Activated naive CD8-positive, alpha-beta T cell (primary cell): Measurements from ENCODE around the gene TENM3.

ENCODE experiments used
- H3K27ac Mint-ChIP-seq: one replicate; pipeline ENCODE4 v1.8.0; 2021; ENCODE audit warnings: mixed read lengths
- H3K27me3 Mint-ChIP-seq: one replicate; pipeline ENCODE4 v1.8.0; 2021; ENCODE audit warnings: mixed read lengths
- H3K36me3 Mint-ChIP-seq: one replicate; pipeline ENCODE4 v1.8.0; 2021; ENCODE audit warnings: mixed read lengths
- H3K4me1 Mint-ChIP-seq: one replicate; pipeline ENCODE4 v1.8.0; 2021; ENCODE audit warnings: low read depth, mixed read lengths
- H3K4me3 Mint-ChIP-seq: one replicate; pipeline ENCODE4 v1.8.0; 2021; ENCODE audit warnings: mild to moderate bottlenecking, mixed read lengths
- H3K9me3 Mint-ChIP-seq: one replicate; pipeline ENCODE4 v1.8.0; 2021; ENCODE audit warnings: low read depth, mixed read lengths

TENM3 gene

GRCh38 chr4:182465114-182465513, 221.9 kb downstream of the TENM3 start:
- Mint-ChIP-seq H3K27me3 (peaks cover 2% of the 10 kb centered on the region), H3K36me3 (no peaks in the 10 kb centered on the region), H3K9me3 (no peaks in the 10 kb centered on the region), H3K4me3 (no peak overlapping the region), H3K27ac (no peak overlapping the region), H3K4me1 (no peaks in the 10 kb centered on the region)

GRCh38 chr4:182465979-182466378, 222.8 kb downstream of the TENM3 start:
- H3K9me3 Mint-ChIP-seq, result no peaks in the 10 kb centered on the region
- H3K27ac Mint-ChIP-seq, result no peak overlapping the region
- no peaks in the 10 kb centered on the region for H3K4me1 Mint-ChIP-seq
- no peaks in the 10 kb centered on the region for H3K27me3 Mint-ChIP-seq
- no peak overlapping the region for H3K4me3 Mint-ChIP-seq
- H3K36me3 Mint-ChIP-seq, result no peaks in the 10 kb centered on the region

- no peaks in the 10 kb centered on the region for H3K27me3 Mint-ChIP-seq
- H3K4me3 Mint-ChIP-seq, result no peak overlapping the region
Measured at GRCh38 chr4:182470215-182470614, 227.0 kb downstream of the TENM3 start.

GRCh38 chr4:182475539-182475938, 232.3 kb downstream of the TENM3 start:
- Mint-ChIP-seq H3K4me1 (no peaks in the 10 kb centered on the region), H3K4me3 (no peak overlapping the region), H3K27ac (no peak overlapping the region), H3K9me3 (peaks cover 5% of the 10 kb centered on the region), H3K36me3 (no peaks in the 10 kb centered on the region), H3K27me3 (peaks cover 3% of the 10 kb centered on the region)

More at GRCh38 chr4:182470215-182470614, 227.0 kb downstream of the TENM3 start:
- H3K9me3 Mint-ChIP-seq, result peaks cover 5% of the 10 kb centered on the region
- no peaks in the 10 kb centered on the region for H3K4me1 Mint-ChIP-seq
- no peak overlapping the region for H3K27ac Mint-ChIP-seq
- H3K36me3 Mint-ChIP-seq, result no peaks in the 10 kb centered on the region

- Mint-ChIP-seq H3K4me1 (no peaks in the 10 kb centered on the region), H3K4me3 (no peak overlapping the region), H3K27ac (no peak overlapping the region), H3K36me3 (no peaks in the 10 kb centered on the region), H3K27me3 (peaks cover 4% of the 10 kb centered on the region), H3K9me3 (no peaks in the 10 kb centered on the region)
Measured at GRCh38 chr4:182478475-182478874, 235.3 kb downstream of the TENM3 start.

- H3K4me1 Mint-ChIP-seq, result no peaks in the 10 kb centered on the region
- no peaks in the 10 kb centered on the region for H3K36me3 Mint-ChIP-seq
- peaks cover 9% of the 10 kb centered on the region for H3K27me3 Mint-ChIP-seq
- H3K27ac Mint-ChIP-seq, result no peak overlapping the region
- no peaks in the 10 kb centered on the region for H3K9me3 Mint-ChIP-seq
- no peak overlapping the region for H3K4me3 Mint-ChIP-seq
Measured at GRCh38 chr4:182483685-182484084, 240.5 kb downstream of the TENM3 start.

GRCh38 chr4:182486881-182487280, 243.7 kb downstream of the TENM3 start:
- no peak overlapping the region for H3K4me3 Mint-ChIP-seq
- no peak overlapping the region for H3K27ac Mint-ChIP-seq
- peaks cover 2% of the 10 kb centered on the region for H3K4me1 Mint-ChIP-seq
- H3K27me3 Mint-ChIP-seq, result peaks cover 14% of the 10 kb centered on the region
- no peaks in the 10 kb centered on the region for H3K36me3 Mint-ChIP-seq
- no peaks in the 10 kb centered on the region for H3K9me3 Mint-ChIP-seq

GRCh38 chr4:182488896-182489295, 245.7 kb downstream of the TENM3 start:
- peaks cover 13% of the 10 kb centered on the region for H3K27me3 Mint-ChIP-seq
- H3K9me3 Mint-ChIP-seq, result no peaks in the 10 kb centered on the region
- no peaks in the 10 kb centered on the region for H3K36me3 Mint-ChIP-seq
- peaks cover 11% of the 10 kb centered on the region for H3K4me1 Mint-ChIP-seq
- no peak overlapping the region for H3K27ac Mint-ChIP-seq
- no peak overlapping the region for H3K4me3 Mint-ChIP-seq

- Mint-ChIP-seq H3K9me3 (no peaks in the 10 kb centered on the region), H3K4me1 (peaks cover 11% of the 10 kb centered on the region), H3K36me3 (no peaks in the 10 kb centered on the region), H3K4me3 (no peak overlapping the region), H3K27me3 (peaks cover 13% of the 10 kb centered on the region), H3K27ac (no peak overlapping the region)
Measured at GRCh38 chr4:182489607-182490006, 246.4 kb downstream of the TENM3 start.

GRCh38 chr4:182491719-182492118, 248.5 kb downstream of the TENM3 start:
- Mint-ChIP-seq H3K4me1 (peaks cover 11% of the 10 kb centered on the region), H3K9me3 (no peaks in the 10 kb centered on the region), H3K4me3 (no peak overlapping the region), H3K36me3 (no peaks in the 10 kb centered on the region), H3K27me3 (peaks cover 6% of the 10 kb centered on the region), H3K27ac (no peak overlapping the region)

GRCh38 chr4:182492423-182492822, 249.2 kb downstream of the TENM3 start:
- H3K27me3 Mint-ChIP-seq, result peaks cover 6% of the 10 kb centered on the region
- no peaks in the 10 kb centered on the region for H3K9me3 Mint-ChIP-seq
- H3K36me3 Mint-ChIP-seq, result no peaks in the 10 kb centered on the region
- no peak overlapping the region for H3K27ac Mint-ChIP-seq
- no peak overlapping the region for H3K4me3 Mint-ChIP-seq
- peaks cover 11% of the 10 kb centered on the region for H3K4me1 Mint-ChIP-seq

- H3K4me3 Mint-ChIP-seq, result no peak overlapping the region
- no peaks in the 10 kb centered on the region for H3K9me3 Mint-ChIP-seq
- peaks cover 11% of the 10 kb centered on the region for H3K4me1 Mint-ChIP-seq
- H3K36me3 Mint-ChIP-seq, result no peaks in the 10 kb centered on the region
- H3K27me3 Mint-ChIP-seq, result peaks cover 7% of the 10 kb centered on the region
- H3K27ac Mint-ChIP-seq, result no peak overlapping the region
Measured at GRCh38 chr4:182493377-182493776, 250.2 kb downstream of the TENM3 start.

GRCh38 chr4:182494103-182494502, 250.9 kb downstream of the TENM3 start:
- H3K4me1 Mint-ChIP-seq, result peaks cover 11% of the 10 kb centered on the region
- no peaks in the 10 kb centered on the region for H3K36me3 Mint-ChIP-seq
- H3K27ac Mint-ChIP-seq, result no peak overlapping the region
- H3K4me3 Mint-ChIP-seq, result no peak overlapping the region
- H3K27me3 Mint-ChIP-seq, result peaks cover 7% of the 10 kb centered on the region
- no peaks in the 10 kb centered on the region for H3K9me3 Mint-ChIP-seq

- Mint-ChIP-seq H3K27me3 (peaks cover 7% of the 10 kb centered on the region), H3K36me3 (no peaks in the 10 kb centered on the region)
Measured at GRCh38 chr4:182495031-182495430, 251.8 kb downstream of the TENM3 start.

GRCh38 chr4:182495645-182496385, 252.6 kb downstream of the TENM3 start:
- Mint-ChIP-seq H3K36me3 (no peaks in the 10 kb centered on the region), H3K9me3 (no peaks in the 10 kb centered on the region), H3K27me3 (peaks cover 3% of the 10 kb centered on the region), H3K27ac (no peak overlapping the region), H3K4me1 (peaks cover 11% of the 10 kb centered on the region), H3K4me3 (no peak overlapping the region)

More at GRCh38 chr4:182495031-182495430, 251.8 kb downstream of the TENM3 start:
- Mint-ChIP-seq H3K4me1 (peaks cover 11% of the 10 kb centered on the region), H3K9me3 (no peaks in the 10 kb centered on the region), H3K27ac (no peak overlapping the region), H3K4me3 (no peak overlapping the region)

GRCh38 chr4:182496408-182496807, 253.2 kb downstream of the TENM3 start:
- H3K27me3 Mint-ChIP-seq, result peaks cover 3% of the 10 kb centered on the region
- H3K27ac Mint-ChIP-seq, result no peak overlapping the region
- peaks cover 11% of the 10 kb centered on the region for H3K4me1 Mint-ChIP-seq
- no peaks in the 10 kb centered on the region for H3K36me3 Mint-ChIP-seq
- H3K9me3 Mint-ChIP-seq, result no peaks in the 10 kb centered on the region
- H3K4me3 Mint-ChIP-seq, result no peak overlapping the region
